ENCODE data around the gene CCR5AS.

Gene CCR5AS

DNA sequence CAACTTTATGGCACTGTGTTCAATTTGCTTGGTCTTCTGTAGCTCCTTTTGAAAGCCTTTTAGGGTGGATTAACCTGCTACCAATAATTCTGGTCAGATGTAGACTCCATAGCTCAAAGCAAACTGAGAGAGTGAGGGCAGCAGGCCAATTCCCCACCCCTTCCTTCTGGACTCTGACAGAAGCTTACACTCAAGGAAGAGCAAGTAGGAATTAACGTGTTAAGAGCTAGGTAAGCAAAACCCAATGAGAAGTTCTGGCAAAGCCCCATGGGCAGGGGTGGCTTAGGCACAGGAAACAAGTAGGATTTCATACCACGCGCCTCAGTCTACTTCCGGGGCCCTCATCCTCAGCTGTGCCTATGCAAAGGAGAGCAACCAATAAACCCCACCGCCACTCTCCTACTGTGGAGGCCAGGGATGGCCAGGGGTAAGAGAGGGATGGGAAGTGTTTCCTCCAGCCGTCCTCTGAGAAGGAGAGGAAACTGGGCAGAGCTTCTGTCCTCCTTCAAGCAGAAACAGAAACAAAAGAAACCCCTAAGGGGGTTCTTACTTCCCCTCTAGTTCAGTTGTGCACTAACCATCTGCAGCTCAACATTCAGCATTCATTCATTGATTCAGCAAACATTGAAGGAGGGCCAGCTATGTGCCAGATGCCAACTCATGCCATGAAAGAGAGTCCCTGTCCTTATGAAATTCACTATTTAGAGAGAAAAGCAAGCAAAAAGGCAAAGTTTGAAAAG is 23.5 kb downstream of the CCR5AS start:
- Mint-ChIP-seq H3K27me3 (peaks cover 7% of the 10 kb centered on the region), H3K4me3 (no peak overlapping the region), H3K36me3 (no peaks in the 10 kb centered on the region), H3K27ac (no peak overlapping the region), H3K9me3 (no peaks in the 10 kb centered on the region), H3K4me1 (peaks cover 22% of the 10 kb centered on the region)
- DNase-seq: no peak

DNA sequence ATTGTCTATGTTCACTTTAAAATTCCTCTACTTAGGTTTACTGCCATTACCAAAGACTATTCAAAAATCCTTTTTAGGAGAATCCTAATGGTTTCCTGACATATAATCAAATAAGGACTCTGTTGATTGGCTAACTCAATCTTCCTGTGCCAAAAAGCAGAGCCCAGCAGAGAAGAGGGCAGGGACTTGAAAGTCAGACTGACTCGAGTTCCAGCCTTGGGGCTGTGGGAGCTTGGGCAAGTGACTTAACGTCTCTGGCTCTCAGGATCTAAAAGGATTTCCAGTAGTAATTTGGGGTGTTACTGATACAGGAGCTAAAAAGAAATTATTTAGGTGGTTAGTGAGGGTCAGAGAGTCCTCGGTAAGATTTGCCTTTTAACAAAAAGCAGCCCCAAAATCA is 25.2 kb downstream of the CCR5AS start:
- peaks cover 22% of the 10 kb centered on the region for H3K4me1 Mint-ChIP-seq
- no peak overlapping the region for H3K27ac Mint-ChIP-seq
- DNase-seq: no peak
- no peak overlapping the region for H3K4me3 Mint-ChIP-seq
- peaks cover 7% of the 10 kb centered on the region for H3K27me3 Mint-ChIP-seq
- no peaks in the 10 kb centered on the region for H3K9me3 Mint-ChIP-seq
- no peaks in the 10 kb centered on the region for H3K36me3 Mint-ChIP-seq

DNA sequence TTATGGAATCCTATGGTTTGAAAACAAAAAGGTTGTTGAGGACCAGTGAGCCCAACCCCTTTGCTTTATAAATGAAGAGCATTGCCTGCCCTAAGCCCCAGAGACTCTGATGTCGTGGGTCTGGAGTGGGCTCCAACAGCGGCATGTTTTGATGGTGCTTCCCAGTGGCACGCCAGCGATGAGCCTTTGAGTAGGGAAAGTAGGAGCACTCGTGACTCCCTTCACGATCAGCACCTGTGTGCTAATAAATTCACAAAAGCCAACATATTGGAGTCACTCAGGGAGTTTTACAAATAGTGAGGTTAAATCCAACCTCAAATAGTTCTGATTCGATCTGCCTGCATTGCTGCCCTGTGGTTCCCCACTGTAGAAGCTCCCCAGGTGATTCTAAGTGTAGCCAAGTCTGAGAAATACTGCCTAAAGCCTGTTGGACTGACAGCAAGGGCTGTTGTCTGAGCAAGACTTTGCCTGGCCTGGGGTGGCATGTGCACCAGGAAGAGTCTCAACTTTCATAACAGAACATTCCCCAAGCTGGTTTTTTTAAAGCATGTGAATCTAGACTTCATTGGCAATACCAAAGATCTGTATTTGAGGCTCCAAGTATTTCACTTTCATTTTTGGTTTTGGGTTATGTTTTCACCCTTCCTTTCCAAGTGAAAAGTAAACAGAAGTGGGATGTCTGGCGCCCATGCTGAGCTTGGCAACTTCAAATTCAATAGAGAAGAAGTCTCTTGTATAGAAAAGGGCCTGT is 26.2 kb downstream of the CCR5AS start:
- Mint-ChIP-seq H3K4me3 (no peak overlapping the region), H3K9me3 (no peaks in the 10 kb centered on the region), H3K36me3 (no peaks in the 10 kb centered on the region), H3K27ac (no peak overlapping the region), H3K4me1 (peaks cover 19% of the 10 kb centered on the region), H3K27me3 (peaks cover 7% of the 10 kb centered on the region)
- DNase-seq: no peak

DNA sequence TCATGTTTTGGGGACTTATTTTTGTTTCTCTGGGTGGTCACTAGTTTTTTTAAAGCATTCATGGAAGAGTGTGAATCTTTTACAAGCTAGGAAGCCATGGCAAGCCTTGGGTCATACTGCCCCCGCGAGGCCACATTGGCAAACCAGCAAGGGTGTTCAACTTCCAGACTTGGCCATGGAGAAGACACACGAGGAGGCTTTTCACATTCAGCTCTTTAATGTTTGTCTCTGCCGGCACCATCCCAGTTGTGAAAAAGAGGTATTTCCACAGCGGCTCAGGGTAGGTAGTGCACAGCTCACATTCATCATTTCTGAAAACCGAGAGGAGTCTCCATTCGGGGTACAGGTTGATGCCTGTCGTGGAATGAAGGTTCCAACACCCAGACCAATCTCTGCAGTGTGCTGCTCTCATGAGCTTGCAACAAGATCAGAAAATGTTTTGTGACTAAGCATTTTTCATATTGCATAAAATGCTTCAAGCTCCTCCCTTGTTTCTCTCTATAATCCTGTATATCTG is 28.4 kb downstream of the CCR5AS start:
- Mint-ChIP-seq H3K4me3 (no peak overlapping the region), H3K27ac (no peak overlapping the region), H3K36me3 (no peaks in the 10 kb centered on the region), H3K27me3 (peaks cover 8% of the 10 kb centered on the region), H3K9me3 (no peaks in the 10 kb centered on the region), H3K4me1 (peaks cover 15% of the 10 kb centered on the region)
- peak; percentile 66 for DNase-seq

DNA sequence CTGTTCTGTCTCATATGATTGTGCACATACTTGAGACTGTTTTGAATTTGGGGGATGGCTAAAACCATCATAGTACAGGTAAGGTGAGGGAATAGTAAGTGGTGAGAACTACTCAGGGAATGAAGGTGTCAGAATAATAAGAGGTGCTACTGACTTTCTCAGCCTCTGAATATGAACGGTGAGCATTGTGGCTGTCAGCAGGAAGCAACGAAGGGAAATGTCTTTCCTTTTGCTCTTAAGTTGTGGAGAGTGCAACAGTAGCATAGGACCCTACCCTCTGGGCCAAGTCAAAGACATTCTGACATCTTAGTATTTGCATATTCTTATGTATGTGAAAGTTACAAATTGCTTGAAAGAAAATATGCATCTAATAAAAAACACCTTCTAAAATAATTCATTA is 31.1 kb downstream of the CCR5AS start:
- H3K4me3 Mint-ChIP-seq: no peak overlapping the region
- H3K27ac Mint-ChIP-seq: no peak overlapping the region

DNA sequence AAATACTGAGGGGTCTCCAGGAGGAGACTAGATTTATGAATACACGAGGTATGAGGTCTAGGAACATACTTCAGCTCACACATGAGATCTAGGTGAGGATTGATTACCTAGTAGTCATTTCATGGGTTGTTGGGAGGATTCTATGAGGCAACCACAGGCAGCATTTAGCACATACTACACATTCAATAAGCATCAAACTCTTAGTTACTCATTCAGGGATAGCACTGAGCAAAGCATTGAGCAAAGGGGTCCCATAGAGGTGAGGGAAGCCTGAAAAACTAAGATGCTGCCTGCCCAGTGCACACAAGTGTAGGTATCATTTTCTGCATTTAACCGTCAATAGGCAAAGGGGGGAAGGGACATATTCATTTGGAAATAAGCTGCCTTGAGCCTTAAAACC is 31.6 kb downstream of the CCR5AS start:
- Mint-ChIP-seq H3K36me3 (no peaks in the 10 kb centered on the region), H3K4me3 (no peak overlapping the region), H3K27me3 (peaks cover 11% of the 10 kb centered on the region), H3K27ac (no peak overlapping the region), H3K9me3 (no peaks in the 10 kb centered on the region), H3K4me1 (peaks cover 15% of the 10 kb centered on the region)
- no peak for DNase-seq

More for the DNA sequence above, 31.1 kb downstream of the CCR5AS start:
- Mint-ChIP-seq H3K27me3 (peaks cover 11% of the 10 kb centered on the region), H3K36me3 (no peaks in the 10 kb centered on the region), H3K9me3 (no peaks in the 10 kb centered on the region), H3K4me1 (peaks cover 12% of the 10 kb centered on the region)
- no peak for DNase-seq

DNA sequence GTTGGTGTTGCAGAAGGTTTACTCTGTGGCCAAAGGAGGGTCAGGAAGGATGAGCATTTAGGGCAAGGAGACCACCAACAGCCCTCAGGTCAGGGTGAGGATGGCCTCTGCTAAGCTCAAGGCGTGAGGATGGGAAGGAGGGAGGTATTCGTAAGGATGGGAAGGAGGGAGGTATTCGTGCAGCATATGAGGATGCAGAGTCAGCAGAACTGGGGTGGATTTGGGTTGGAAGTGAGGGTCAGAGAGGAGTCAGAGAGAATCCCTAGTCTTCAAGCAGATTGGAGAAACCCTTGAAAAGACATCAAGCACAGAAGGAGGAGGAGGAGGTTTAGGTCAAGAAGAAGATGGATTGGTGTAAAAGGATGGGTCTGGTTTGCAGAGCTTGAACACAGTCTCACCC is 32.1 kb downstream of the CCR5AS start:
- DNase-seq: no peak
- H3K27ac Mint-ChIP-seq: no peak overlapping the region
- no peaks in the 10 kb centered on the region for H3K36me3 Mint-ChIP-seq
- peaks cover 18% of the 10 kb centered on the region for H3K4me1 Mint-ChIP-seq
- H3K4me3 Mint-ChIP-seq: no peak overlapping the region
- peaks cover 11% of the 10 kb centered on the region for H3K27me3 Mint-ChIP-seq
- H3K9me3 Mint-ChIP-seq: no peaks in the 10 kb centered on the region

DNA sequence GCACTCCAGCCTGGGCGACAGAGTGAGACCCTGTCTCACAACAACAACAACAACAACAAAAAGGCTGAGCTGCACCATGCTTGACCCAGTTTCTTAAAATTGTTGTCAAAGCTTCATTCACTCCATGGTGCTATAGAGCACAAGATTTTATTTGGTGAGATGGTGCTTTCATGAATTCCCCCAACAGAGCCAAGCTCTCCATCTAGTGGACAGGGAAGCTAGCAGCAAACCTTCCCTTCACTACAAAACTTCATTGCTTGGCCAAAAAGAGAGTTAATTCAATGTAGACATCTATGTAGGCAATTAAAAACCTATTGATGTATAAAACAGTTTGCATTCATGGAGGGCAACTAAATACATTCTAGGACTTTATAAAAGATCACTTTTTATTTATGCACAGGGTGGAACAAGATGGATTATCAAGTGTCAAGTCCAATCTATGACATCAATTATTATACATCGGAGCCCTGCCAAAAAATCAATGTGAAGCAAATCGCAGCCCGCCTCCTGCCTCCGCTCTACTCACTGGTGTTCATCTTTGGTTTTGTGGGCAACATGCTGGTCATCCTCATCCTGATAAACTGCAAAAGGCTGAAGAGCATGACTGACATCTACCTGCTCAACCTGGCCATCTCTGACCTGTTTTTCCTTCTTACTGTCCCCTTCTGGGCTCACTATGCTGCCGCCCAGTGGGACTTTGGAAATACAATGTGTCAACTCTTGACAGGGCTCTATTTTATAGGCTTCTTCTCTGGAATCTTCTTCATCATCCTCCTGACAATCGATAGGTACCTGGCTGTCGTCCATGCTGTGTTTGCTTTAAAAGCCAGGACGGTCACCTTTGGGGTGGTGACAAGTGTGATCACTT is 34.1 kb downstream of the CCR5AS start:
- DNase-seq: no peak
- Mint-ChIP-seq H3K27ac (no peak overlapping the region), H3K9me3 (no peaks in the 10 kb centered on the region), H3K4me3 (no peak overlapping the region), H3K27me3 (peaks cover 15% of the 10 kb centered on the region), H3K36me3 (no peaks in the 10 kb centered on the region), H3K4me1 (peaks cover 29% of the 10 kb centered on the region)

DNA sequence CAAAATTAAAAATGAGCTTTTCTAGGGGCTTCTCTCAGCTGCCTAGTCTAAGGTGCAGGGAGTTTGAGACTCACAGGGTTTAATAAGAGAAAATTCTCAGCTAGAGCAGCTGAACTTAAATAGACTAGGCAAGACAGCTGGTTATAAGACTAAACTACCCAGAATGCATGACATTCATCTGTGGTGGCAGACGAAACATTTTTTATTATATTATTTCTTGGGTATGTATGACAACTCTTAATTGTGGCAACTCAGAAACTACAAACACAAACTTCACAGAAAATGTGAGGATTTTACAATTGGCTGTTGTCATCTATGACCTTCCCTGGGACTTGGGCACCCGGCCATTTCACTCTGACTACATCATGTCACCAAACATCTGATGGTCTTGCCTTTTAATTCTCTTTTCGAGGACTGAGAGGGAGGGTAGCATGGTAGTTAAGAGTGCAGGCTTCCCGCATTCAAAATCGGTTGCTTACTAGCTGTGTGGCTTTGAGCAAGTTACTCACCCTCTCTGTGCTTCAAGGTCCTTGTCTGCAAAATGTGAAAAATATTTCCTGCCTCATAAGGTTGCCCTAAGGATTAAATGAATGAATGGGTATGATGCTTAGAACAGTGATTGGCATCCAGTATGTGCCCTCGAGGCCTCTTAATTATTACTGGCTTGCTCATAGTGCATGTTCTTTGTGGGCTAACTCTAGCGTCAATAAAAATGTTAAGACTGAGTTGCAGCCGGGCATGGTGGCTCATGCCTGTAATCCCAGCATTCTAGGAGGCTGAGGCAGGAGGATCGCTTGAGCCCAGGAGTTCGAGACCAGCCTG is 35.1 kb downstream of the CCR5AS start:
- Mint-ChIP-seq H3K27ac (no peak overlapping the region), H3K4me1 (peaks cover 29% of the 10 kb centered on the region), H3K27me3 (peaks cover 15% of the 10 kb centered on the region), H3K9me3 (no peaks in the 10 kb centered on the region), H3K4me3 (no peak overlapping the region), H3K36me3 (no peaks in the 10 kb centered on the region)
- DNase-seq: no peak

DNA sequence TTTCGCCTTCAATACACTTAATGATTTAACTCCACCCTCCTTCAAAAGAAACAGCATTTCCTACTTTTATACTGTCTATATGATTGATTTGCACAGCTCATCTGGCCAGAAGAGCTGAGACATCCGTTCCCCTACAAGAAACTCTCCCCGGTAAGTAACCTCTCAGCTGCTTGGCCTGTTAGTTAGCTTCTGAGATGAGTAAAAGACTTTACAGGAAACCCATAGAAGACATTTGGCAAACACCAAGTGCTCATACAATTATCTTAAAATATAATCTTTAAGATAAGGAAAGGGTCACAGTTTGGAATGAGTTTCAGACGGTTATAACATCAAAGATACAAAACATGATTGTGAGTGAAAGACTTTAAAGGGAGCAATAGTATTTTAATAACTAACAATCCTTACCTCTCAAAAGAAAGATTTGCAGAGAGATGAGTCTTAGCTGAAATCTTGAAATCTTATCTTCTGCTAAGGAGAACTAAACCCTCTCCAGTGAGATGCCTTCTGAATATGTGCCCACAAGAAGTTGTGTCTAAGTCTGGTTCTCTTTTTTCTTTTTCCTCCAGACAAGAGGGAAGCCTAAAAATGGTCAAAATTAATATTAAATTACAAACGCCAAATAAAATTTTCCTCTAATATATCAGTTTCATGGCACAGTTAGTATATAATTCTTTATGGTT is 35.9 kb downstream of the CCR5AS start, which contains the start of gene CCR5:
Gene CCR5, plus strand, starts transcription at position 108 of the 680 bp plus-strand sequence. CDS start 1,957 bp downstream, outside the sequence.
- Mint-ChIP-seq H3K27ac (peak within 1 kb of the TSS; percentile 52), H3K4me3 (no peak within 1 kb of the TSS), H3K36me3 (no peaks in the 10 kb centered on the region), H3K4me1 (peaks cover 29% of the 10 kb centered on the region), H3K27me3 (peaks cover 15% of the 10 kb centered on the region), H3K9me3 (no peaks in the 10 kb centered on the region)
- DNase-seq: no peak

DNA sequence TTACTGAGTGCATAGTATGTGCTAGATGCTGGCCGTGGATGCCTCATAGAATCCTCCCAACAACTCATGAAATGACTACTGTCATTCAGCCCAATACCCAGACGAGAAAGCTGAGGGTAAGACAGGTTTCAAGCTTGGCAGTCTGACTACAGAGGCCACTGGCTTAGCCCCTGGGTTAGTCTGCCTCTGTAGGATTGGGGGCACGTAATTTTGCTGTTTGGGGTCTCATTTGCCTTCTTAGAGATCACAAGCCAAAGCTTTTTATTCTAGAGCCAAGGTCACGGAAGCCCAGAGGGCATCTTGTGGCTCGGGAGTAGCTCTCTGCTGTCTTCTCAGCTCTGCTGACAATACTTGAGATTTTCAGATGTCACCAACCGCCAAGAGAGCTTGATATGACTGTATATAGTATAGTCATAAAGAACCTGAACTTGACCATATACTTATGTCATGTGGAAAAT is 37.2 kb downstream of the CCR5AS start:
- Mint-ChIP-seq H3K27ac (peak overlapping the region; percentile 52), H3K9me3 (no peaks in the 10 kb centered on the region), H3K27me3 (peaks cover 13% of the 10 kb centered on the region), H3K36me3 (no peaks in the 10 kb centered on the region), H3K4me3 (no peak overlapping the region), H3K4me1 (peaks cover 25% of the 10 kb centered on the region)
- DNase-seq: peak; percentile 14

DNA sequence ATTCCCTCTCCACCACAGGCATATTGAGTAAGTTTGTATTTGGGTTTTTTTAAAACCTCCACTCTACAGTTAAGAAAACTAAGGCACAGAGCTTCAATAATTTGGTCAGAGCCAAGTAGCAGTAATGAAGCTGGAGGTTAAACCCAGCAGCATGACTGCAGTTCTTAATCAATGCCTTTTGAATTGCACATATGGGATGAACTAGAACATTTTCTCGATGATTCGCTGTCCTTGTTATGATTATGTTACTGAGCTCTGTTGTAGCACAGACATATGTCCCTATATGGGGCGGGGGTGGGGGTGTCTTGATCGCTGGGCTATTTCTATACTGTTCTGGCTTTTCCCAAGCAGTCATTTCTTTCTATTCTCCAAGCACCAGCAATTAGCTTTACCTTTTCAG is 37.7 kb downstream of the CCR5AS start:
- Mint-ChIP-seq H3K36me3 (no peaks in the 10 kb centered on the region), H3K4me3 (no peak overlapping the region), H3K9me3 (no peaks in the 10 kb centered on the region), H3K27ac (peak overlapping the region; percentile 52), H3K4me1 (peaks cover 25% of the 10 kb centered on the region), H3K27me3 (peaks cover 7% of the 10 kb centered on the region)
- DNase-seq: no peak

DNA sequence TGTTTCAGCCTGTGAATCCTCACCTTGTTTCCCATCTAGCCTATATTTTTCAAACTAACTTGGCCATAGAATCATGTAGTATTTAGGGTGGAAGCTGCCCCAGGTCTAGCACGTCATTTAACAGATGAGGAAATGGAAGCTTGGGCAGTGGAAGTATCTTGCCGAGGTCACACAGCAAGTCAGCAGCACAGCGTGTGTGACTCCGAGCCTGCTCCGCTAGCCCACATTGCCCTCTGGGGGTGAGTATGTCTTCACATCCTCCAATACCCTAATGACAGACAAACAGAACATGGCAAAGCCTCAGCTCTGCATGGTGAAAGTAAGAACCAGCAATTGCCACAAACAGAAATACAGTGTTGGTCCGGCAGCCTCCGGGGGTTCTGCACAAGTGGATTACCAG is 38.3 kb downstream of the CCR5AS start:
- H3K36me3 Mint-ChIP-seq: no peaks in the 10 kb centered on the region
- H3K27me3 Mint-ChIP-seq: peaks cover 7% of the 10 kb centered on the region
- peaks cover 25% of the 10 kb centered on the region for H3K4me1 Mint-ChIP-seq
- peak; percentile 38 for DNase-seq
- no peak overlapping the region for H3K4me3 Mint-ChIP-seq
- H3K27ac Mint-ChIP-seq: no peak overlapping the region
- no peaks in the 10 kb centered on the region for H3K9me3 Mint-ChIP-seq

DNA sequence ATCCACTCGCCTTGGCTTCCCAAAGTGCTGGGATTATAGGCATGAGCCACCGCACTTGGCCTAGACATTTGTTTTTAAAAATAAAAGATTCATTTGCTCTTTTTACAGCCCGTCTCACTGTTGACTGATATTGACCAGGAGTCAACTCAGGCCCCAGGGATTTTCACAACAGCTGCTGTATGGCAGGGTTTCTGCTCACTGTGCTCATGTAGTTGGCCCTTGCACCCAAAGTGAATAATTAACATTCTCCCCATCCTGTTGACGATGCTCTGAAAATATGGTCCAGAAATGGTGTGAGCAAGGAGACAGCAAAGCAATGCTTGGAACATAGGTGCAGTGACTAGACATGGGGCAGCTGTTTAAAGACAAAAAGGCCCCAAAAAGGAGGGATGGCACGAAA is 39.1 kb downstream of the CCR5AS start:
- peaks cover 7% of the 10 kb centered on the region for H3K27me3 Mint-ChIP-seq
- H3K27ac Mint-ChIP-seq: no peak overlapping the region
- no peak overlapping the region for H3K4me3 Mint-ChIP-seq
- H3K36me3 Mint-ChIP-seq: no peaks in the 10 kb centered on the region
- no peak for DNase-seq
- H3K9me3 Mint-ChIP-seq: no peaks in the 10 kb centered on the region
- peaks cover 25% of the 10 kb centered on the region for H3K4me1 Mint-ChIP-seq
